Muscle layer of colon (tissue), 2 donors: Measurements from ENCODE around the gene KCTD14.

ENCODE experiments used
- H3K27ac ChIP-seq: one replicate; pipeline ENCODE4 v1.7.0; 2013; ENCODE audit warnings: low read depth, mild to moderate bottlenecking, low read length, moderate library complexity
- H3K27me3 ChIP-seq, 2 donors: one replicate each; pipeline ENCODE4 v1.7.0; 2013; ENCODE audit warnings: low read length in 2 of 2, mild to moderate bottlenecking in 2 of 2; ENCODE audit not compliant: insufficient read depth in 2 of 2, control insufficient read depth in 1 of 2
- H3K36me3 ChIP-seq: one replicate; pipeline ENCODE4 v1.7.0; 2013; ENCODE audit warnings: mild to moderate bottlenecking, low read length; ENCODE audit not compliant: insufficient read depth
- H3K4me1 ChIP-seq: one replicate; pipeline ENCODE4 v1.7.0; 2013; ENCODE audit warnings: mild to moderate bottlenecking, low read length; ENCODE audit not compliant: insufficient read depth
- H3K4me3 ChIP-seq, 2 donors: one replicate each; pipeline ENCODE4 v1.7.0; 2013; ENCODE audit warnings: low read length in 2 of 2, low read depth in 1 of 2, mild to moderate bottlenecking in 1 of 2, moderate library complexity in 1 of 2
- H3K9ac ChIP-seq: one replicate; pipeline ENCODE4 v1.7.0; 2013; ENCODE audit warnings: low read length
- H3K9me3 ChIP-seq: one replicate; pipeline ENCODE4 v1.7.0; 2013; ENCODE audit warnings: mild to moderate bottlenecking, low read length
- donor health status: abdominal sarcoma.
- donor health status: Adenocarcinoma of cecum.

KCTD14 gene

GRCh38 chr11:78022397-78023396, at the start of gene KCTD14:
TSS of gene KCTD14 (minus strand) at chr11:78023276. CDS start at chr11:78023249, 27 bp downstream.
- Histone ChIP-seq H3K9me3 (no peaks in the 10 kb centered on the region), H3K4me1 (peaks cover 11% of the 10 kb centered on the region), H3K27ac (peak within 1 kb of the TSS; percentile 56), H3K27me3 (no peaks in the 10 kb centered on the region), H3K9ac (peak within 1 kb of the TSS; percentile 39), H3K36me3 (no peaks in the 10 kb centered on the region), H3K4me3 (peak within 1 kb of the TSS; percentile 61 to 66)

- H3K36me3 ChIP-seq: peaks cover 24% of the 10 kb centered on the region
- no peaks in the 10 kb centered on the region for H3K27me3 ChIP-seq
- no peak overlapping the region for H3K4me3 ChIP-seq
- no peak overlapping the region for H3K9ac ChIP-seq
- no peak overlapping the region for H3K27ac ChIP-seq
- peaks cover 13% of the 10 kb centered on the region for H3K4me1 ChIP-seq
- no peaks in the 10 kb centered on the region for H3K9me3 ChIP-seq
Measured at GRCh38 chr11:78072455-78072854, 49.4 kb upstream of the KCTD14 start.

- no peaks in the 10 kb centered on the region for H3K9me3 ChIP-seq
- H3K27me3 ChIP-seq: no peaks in the 10 kb centered on the region
- H3K4me1 ChIP-seq: peaks cover 8% of the 10 kb centered on the region
- H3K9ac ChIP-seq: no peak overlapping the region
- no peak overlapping the region for H3K4me3 ChIP-seq
- H3K27ac ChIP-seq: no peak overlapping the region
- peaks cover 26% of the 10 kb centered on the region for H3K36me3 ChIP-seq
Measured at GRCh38 chr11:78071717-78072116, 48.6 kb upstream of the KCTD14 start.

GRCh38 chr11:78070621-78071020, 47.5 kb upstream of the KCTD14 start:
- H3K36me3 ChIP-seq: peaks cover 26% of the 10 kb centered on the region

GRCh38 chr11:78069465-78069864, 46.4 kb upstream of the KCTD14 start:
- H3K4me3 ChIP-seq: no peak overlapping the region
- H3K36me3 ChIP-seq: peaks cover 26% of the 10 kb centered on the region
- H3K4me1 ChIP-seq: peaks cover 3% of the 10 kb centered on the region
- no peaks in the 10 kb centered on the region for H3K9me3 ChIP-seq
- H3K27me3 ChIP-seq: no peaks in the 10 kb centered on the region
- no peak overlapping the region for H3K27ac ChIP-seq
- no peak overlapping the region for H3K9ac ChIP-seq

More at GRCh38 chr11:78070621-78071020, 47.5 kb upstream of the KCTD14 start:
- H3K9me3 ChIP-seq: no peaks in the 10 kb centered on the region
- no peak overlapping the region for H3K4me3 ChIP-seq
- no peak overlapping the region for H3K27ac ChIP-seq
- H3K9ac ChIP-seq: no peak overlapping the region
- no peaks in the 10 kb centered on the region for H3K27me3 ChIP-seq
- peaks cover 3% of the 10 kb centered on the region for H3K4me1 ChIP-seq

GRCh38 chr11:78067704-78068103, 44.6 kb upstream of the KCTD14 start:
- Histone ChIP-seq H3K9ac (no peak overlapping the region), H3K27ac (no peak overlapping the region), H3K4me3 (no peak overlapping the region), H3K4me1 (peaks cover 3% of the 10 kb centered on the region), H3K9me3 (no peaks in the 10 kb centered on the region), H3K27me3 (no peaks in the 10 kb centered on the region), H3K36me3 (peaks cover 23% of the 10 kb centered on the region)

- H3K27me3 ChIP-seq: no peaks in the 10 kb centered on the region
- no peaks in the 10 kb centered on the region for H3K9me3 ChIP-seq
- peaks cover 7% of the 10 kb centered on the region for H3K4me1 ChIP-seq
- peaks cover 15% of the 10 kb centered on the region for H3K36me3 ChIP-seq
- H3K4me3 ChIP-seq: no peak overlapping the region
- H3K9ac ChIP-seq: no peak overlapping the region
- no peak overlapping the region for H3K27ac ChIP-seq
Measured at GRCh38 chr11:78066471-78066870, 43.4 kb upstream of the KCTD14 start.

- H3K9me3 ChIP-seq: no peaks in the 10 kb centered on the region
- H3K4me1 ChIP-seq: peaks cover 13% of the 10 kb centered on the region
- H3K27ac ChIP-seq: no peak overlapping the region
- H3K27me3 ChIP-seq: no peaks in the 10 kb centered on the region
- H3K36me3 ChIP-seq: peaks cover 13% of the 10 kb centered on the region
- no peak overlapping the region for H3K9ac ChIP-seq
- no peak overlapping the region for H3K4me3 ChIP-seq
Measured at GRCh38 chr11:78065203-78065602, 42.1 kb upstream of the KCTD14 start.

GRCh38 chr11:78063440-78064181, 40.5 kb upstream of the KCTD14 start, which contains the start of gene THRSP:
TSS of gene THRSP (plus strand) at chr11:78063861. CDS start at chr11:78063882, 21 bp downstream.
- no peak within 1 kb of the TSS for H3K27ac ChIP-seq
- no peaks in the 10 kb centered on the region for H3K27me3 ChIP-seq
- H3K4me3 ChIP-seq: no peak within 1 kb of the TSS
- no peak within 1 kb of the TSS for H3K9ac ChIP-seq
- H3K36me3 ChIP-seq: peaks cover 4% of the 10 kb centered on the region
- no peaks in the 10 kb centered on the region for H3K9me3 ChIP-seq
- peaks cover 9% of the 10 kb centered on the region for H3K4me1 ChIP-seq

GRCh38 chr11:78062671-78063070, 39.6 kb upstream of the KCTD14 start:
- H3K4me3 ChIP-seq: no peak overlapping the region
- H3K9ac ChIP-seq: no peak overlapping the region
- peaks cover 4% of the 10 kb centered on the region for H3K36me3 ChIP-seq
- H3K27me3 ChIP-seq: no peaks in the 10 kb centered on the region
- H3K4me1 ChIP-seq: peaks cover 9% of the 10 kb centered on the region
- no peaks in the 10 kb centered on the region for H3K9me3 ChIP-seq
- H3K27ac ChIP-seq: no peak overlapping the region

- no peak overlapping the region for H3K27ac ChIP-seq
- no peaks in the 10 kb centered on the region for H3K9me3 ChIP-seq
- peaks cover 9% of the 10 kb centered on the region for H3K4me1 ChIP-seq
- no peak overlapping the region for H3K9ac ChIP-seq
- H3K36me3 ChIP-seq: no peaks in the 10 kb centered on the region
- no peak overlapping the region for H3K4me3 ChIP-seq
- no peaks in the 10 kb centered on the region for H3K27me3 ChIP-seq
Measured at GRCh38 chr11:78061921-78062311, 38.8 kb upstream of the KCTD14 start.
